Progenitor cell of endocrine pancreas (in vitro differentiated cells): ENCODE measurements around the gene S100A4. TPM values are rescaled to one million over a fixed set of nuclear protein-coding genes. Genes with fewer than 3 reads are reported as not detected.
A peak's percentile ranks its signal among the peaks of the same experiment; 100 is the strongest.

ENCODE experiments used
- DNase-seq: peaks from one replicate; pipeline ENCODE4 v3.0.0; 2021; ENCODE audit warnings: low spot score; ENCODE audit not compliant: unreplicated experiment
- H3K27ac Mint-ChIP-seq: 2 replicates; pipeline ENCODE4 v1.8.0; 2021; ENCODE audit warnings: mild to moderate bottlenecking, moderate library complexity, mixed read lengths
- H3K27me3 Mint-ChIP-seq: 2 replicates; pipeline ENCODE4 v1.8.0; 2021; ENCODE audit warnings: mixed read lengths
- H3K36me3 Mint-ChIP-seq: 2 replicates; pipeline ENCODE4 v1.8.0; 2022; ENCODE audit warnings: mixed read lengths; ENCODE audit not compliant: insufficient read depth
- H3K4me1 Mint-ChIP-seq: 2 replicates; pipeline ENCODE4 v1.8.0; 2021; ENCODE audit warnings: low read depth, mixed read lengths
- H3K4me3 Mint-ChIP-seq: 2 replicates; pipeline ENCODE4 v1.8.0; 2021; ENCODE audit warnings: low read depth, mild to moderate bottlenecking, moderate library complexity, mixed read lengths
- H3K9me3 Mint-ChIP-seq: 2 replicates; pipeline ENCODE4 v1.8.0; 2021; ENCODE audit warnings: low read depth, mixed read lengths
- total RNA-seq: library from RNA; stranded (reverse); gene quantifications from 2 replicates; pipeline ENCODE4 v1.2.1, GENCODE V29; 2021
- TF ChIP-seq, protein P1 (sequence below): fragments of 200-600 bp; sonication (generic); IDR thresholded peaks from one replicate; pipeline ENCODE4 v1.5.0; 2021; ENCODE audit warnings: antibody characterized with exemption, mild to moderate bottlenecking; ENCODE audit not compliant: unreplicated experiment

Gene S100A4
- total RNA-seq, 1 donor from 2014 or later = 7.6 TPM

- Mint-ChIP-seq H3K9me3 (no peaks in the 10 kb centered on the region), H3K36me3 (no peaks in the 10 kb centered on the region), H3K27me3 (peaks cover 3% of the 10 kb centered on the region), H3K4me1 (peaks cover 12% of the 10 kb centered on the region), H3K27ac (no peak overlapping the region), H3K4me3 (no peak overlapping the region)
- DNase-seq = peak; percentile 44
- TF ChIP-seq, protein P1, sequence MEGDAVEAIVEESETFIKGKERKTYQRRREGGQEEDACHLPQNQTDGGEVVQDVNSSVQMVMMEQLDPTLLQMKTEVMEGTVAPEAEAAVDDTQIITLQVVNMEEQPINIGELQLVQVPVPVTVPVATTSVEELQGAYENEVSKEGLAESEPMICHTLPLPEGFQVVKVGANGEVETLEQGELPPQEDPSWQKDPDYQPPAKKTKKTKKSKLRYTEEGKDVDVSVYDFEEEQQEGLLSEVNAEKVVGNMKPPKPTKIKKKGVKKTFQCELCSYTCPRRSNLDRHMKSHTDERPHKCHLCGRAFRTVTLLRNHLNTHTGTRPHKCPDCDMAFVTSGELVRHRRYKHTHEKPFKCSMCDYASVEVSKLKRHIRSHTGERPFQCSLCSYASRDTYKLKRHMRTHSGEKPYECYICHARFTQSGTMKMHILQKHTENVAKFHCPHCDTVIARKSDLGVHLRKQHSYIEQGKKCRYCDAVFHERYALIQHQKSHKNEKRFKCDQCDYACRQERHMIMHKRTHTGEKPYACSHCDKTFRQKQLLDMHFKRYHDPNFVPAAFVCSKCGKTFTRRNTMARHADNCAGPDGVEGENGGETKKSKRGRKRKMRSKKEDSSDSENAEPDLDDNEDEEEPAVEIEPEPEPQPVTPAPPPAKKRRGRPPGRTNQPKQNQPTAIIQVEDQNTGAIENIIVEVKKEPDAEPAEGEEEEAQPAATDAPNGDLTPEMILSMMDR = peak; percentile 70
Observed at GRCh38 chr1:153509729-153510354, 35.8 kb downstream of the S100A4 start.

- no peak for DNase-seq
- Mint-ChIP-seq H3K4me3 (no peak overlapping the region), H3K27me3 (peaks cover 3% of the 10 kb centered on the region), H3K36me3 (no peaks in the 10 kb centered on the region), H3K4me1 (peaks cover 12% of the 10 kb centered on the region), H3K27ac (no peak overlapping the region), H3K9me3 (no peaks in the 10 kb centered on the region)
- TF ChIP-seq, protein P1 = no peak
Observed at GRCh38 chr1:153509036-153509435, 36.6 kb downstream of the S100A4 start.

DNA sequence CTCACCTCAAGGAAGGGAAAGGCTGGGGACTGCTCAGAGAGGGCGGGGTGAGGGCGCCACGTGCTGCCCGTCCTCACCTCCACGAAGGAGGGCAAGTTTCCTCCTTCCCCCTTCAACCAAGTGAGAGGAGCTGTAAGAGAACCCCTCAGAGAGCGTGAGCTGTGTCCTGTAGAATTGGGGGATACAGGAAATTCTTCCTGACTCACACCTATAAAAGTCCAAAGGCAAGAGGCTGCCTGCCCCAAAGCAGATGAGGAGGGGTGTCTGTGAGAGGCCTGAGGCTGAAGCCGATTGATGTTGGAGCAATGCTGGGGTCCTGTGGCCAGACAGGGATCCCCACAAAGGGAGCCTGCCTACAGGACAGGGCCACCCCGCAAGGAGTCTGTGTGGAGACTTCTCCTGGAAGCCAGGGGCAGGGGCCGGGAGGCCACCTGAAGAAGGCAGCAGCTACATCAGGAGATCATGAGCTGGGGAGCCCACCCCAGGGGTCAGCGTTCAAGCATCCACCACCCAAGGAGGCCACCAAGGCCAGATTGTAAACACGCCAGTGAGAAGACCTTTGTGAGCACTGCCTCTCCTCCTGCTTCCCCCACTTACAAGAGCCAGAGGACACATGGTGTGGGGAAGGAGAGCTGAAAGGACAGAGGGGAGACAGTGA lies 37.6 kb downstream of the S100A4 start:
- H3K4me3 Mint-ChIP-seq = no peak overlapping the region
- peaks cover 3% of the 10 kb centered on the region for H3K27me3 Mint-ChIP-seq
- TF ChIP-seq, protein P1 = no peak
- H3K9me3 Mint-ChIP-seq = no peaks in the 10 kb centered on the region
- no peak overlapping the region for H3K27ac Mint-ChIP-seq
- H3K4me1 Mint-ChIP-seq = peaks cover 12% of the 10 kb centered on the region
- no peak for DNase-seq
- H3K36me3 Mint-ChIP-seq = no peaks in the 10 kb centered on the region

- Mint-ChIP-seq H3K9me3 (no peaks in the 10 kb centered on the region), H3K4me1 (peaks cover 5% of the 10 kb centered on the region), H3K27me3 (peaks cover 3% of the 10 kb centered on the region), H3K4me3 (no peak overlapping the region), H3K27ac (no peak overlapping the region), H3K36me3 (no peaks in the 10 kb centered on the region)
- no peak for DNase-seq
- TF ChIP-seq, protein P1 = no peak
Observed at GRCh38 chr1:153506831-153507413, 38.7 kb downstream of the S100A4 start.

GRCh38 chr1:153506386-153506785 lies 39.2 kb downstream of the S100A4 start:
- TF ChIP-seq, protein P1 = no peak
- DNase-seq = no peak
- Mint-ChIP-seq H3K36me3 (no peaks in the 10 kb centered on the region), H3K4me1 (peaks cover 2% of the 10 kb centered on the region), H3K9me3 (no peaks in the 10 kb centered on the region), H3K4me3 (no peak overlapping the region), H3K27ac (no peak overlapping the region), H3K27me3 (peaks cover 3% of the 10 kb centered on the region)
